Measurements from ENCODE around the gene NXPH3. TPM values are rescaled to one million over a fixed set of nuclear protein-coding genes. Genes with fewer than 3 reads are reported as not detected.

The NXPH3 gene
- total RNA-seq, 4 donors from 2014 or later = 0.53 to 3.8 (median 1.5) TPM

- no peak for DNase-seq
- Histone ChIP-seq H3K27me3 (peaks cover 0 to 62% (median 0%) of the 10 kb centered on the region in 4 donors), H3K9me3 (no peaks in the 10 kb centered on the region), H3K36me3 (no peaks in the 10 kb centered on the region), H3K27ac (no peak overlapping the region), H3K4me3 (peak overlapping the region in 1 of 4 donors; percentile 30), H3K4me1 (peaks cover 7 to 32% (median 18%) of the 10 kb centered on the region in 3 donors)
- intact Hi-C loops (cut with DNase I) = loop anchor here (5.0 kb wide), 1 partner anchor 118 kb away; no protein-coding TSS in a partner anchor
- 40 to 47% methylated on average over 2 to 12 of the region's 19 CpGs for WGBS, 2 donors
- TF ChIP-seq POLR2A (IDR thresholded peaks at IDR 0.05) (no peak), CTCF (IDR thresholded peaks at IDR 0.05) (no peak)
Measured at GRCh38 chr17:49555495-49556222, 20.0 kb upstream of the NXPH3 start.

DNA sequence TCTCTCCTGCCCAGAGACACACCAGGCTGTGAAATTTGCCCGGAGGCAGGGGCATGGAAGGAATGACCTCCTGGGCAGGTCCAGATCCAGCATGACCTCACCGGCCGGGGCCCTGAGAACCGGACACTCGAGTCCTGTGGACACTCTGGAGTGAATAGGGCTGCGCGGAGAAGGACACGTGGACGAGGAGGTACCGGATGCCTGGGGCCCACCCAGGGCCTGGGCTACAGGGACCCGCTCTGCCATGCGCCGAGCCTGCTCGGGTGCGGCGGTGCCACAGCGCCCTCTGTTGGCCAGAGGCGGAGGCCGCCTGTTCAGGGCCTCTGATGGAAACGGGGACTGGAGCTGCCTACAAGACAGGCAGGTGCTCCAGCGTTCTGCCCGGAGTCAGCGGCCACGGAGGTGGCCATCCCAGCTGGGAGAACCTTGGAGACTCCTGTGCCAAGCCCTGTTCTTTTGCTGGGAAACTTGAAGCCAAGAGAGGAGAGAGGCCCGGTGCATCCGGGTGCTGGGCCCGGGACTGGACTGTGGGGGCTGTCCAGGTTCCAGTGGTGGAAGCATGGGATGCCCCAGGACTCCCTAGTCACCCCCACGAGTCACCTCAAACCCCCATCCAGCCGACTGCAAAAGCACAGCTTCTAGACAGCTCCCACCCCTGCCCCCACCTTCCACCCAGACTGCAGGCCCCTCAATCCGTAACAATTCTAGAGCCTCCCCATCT, 19.3 kb upstream of the NXPH3 start:
- intact Hi-C loops (cut with DNase I) = loop anchor here (5.0 kb wide), 1 partner anchor 119 kb away; no protein-coding TSS in a partner anchor
- no peak for DNase-seq
- WGBS, 2 donors = 10 to 88% methylated on average over 1 to 17 of the region's 30 CpGs

DNA sequence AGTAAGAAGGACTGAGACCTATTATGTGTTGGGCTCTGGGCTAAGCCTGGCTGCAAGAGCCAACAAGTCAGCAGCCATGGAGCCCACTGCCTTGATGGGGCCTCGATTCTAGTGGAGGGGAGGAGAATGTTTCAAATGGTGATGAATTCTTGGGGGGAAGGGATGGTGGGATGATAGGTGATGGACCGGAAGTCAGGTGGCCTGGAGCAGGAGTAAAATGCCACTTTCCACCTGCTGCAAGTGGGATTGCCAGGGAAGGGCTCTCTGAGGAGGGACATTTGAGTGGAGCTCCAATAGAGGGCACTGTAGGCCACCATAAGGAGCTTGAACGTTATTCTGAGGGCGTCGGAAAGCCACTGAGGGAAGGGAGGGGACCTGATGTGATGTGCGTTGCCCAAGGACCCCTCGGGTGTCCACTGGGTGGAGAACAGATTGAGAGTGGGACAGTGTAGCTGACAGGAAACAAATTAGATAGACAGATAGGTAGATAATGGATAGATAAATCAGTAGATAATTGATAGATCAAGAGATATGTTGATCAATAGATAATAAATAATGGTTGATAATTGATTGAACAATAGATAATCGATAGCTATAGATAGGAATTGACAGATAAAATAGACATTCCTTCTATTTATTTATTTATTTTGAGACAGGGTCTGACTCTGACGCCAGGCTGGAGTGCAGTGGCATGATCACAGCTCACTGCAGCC, 18.2 kb upstream of the NXPH3 start:
- no peak for DNase-seq
- H3K9me3 ChIP-seq = no peaks in the 10 kb centered on the region
- H3K4me1 ChIP-seq = peaks cover 7 to 24% (median 15%) of the 10 kb centered on the region in 3 donors
- no peak overlapping the region for H3K27ac ChIP-seq
- no peak overlapping the region for H3K4me3 ChIP-seq
- intact Hi-C loops (cut with DNase I) = loop anchor here (5.0 kb wide), 1 partner anchor 120 kb away; no protein-coding TSS in a partner anchor
- 13% methylated on average over 9 of the region's 9 CpGs for WGBS, 2 donors
- peaks cover 0 to 54% (median 0%) of the 10 kb centered on the region in 4 donors for H3K27me3 ChIP-seq
- TF ChIP-seq CTCF (IDR thresholded peaks at IDR 0.05) (peak; percentile 32 to 58 (median 44)), POLR2A (IDR thresholded peaks at IDR 0.05) (no peak)
- no peaks in the 10 kb centered on the region for H3K36me3 ChIP-seq

More for the DNA sequence above, 19.3 kb upstream of the NXPH3 start:
- Histone ChIP-seq H3K4me3 (peak overlapping the region in 1 of 4 donors; percentile 30), H3K4me1 (peaks cover 7 to 32% (median 18%) of the 10 kb centered on the region in 3 donors), H3K36me3 (no peaks in the 10 kb centered on the region), H3K27me3 (peaks cover 0 to 62% (median 0%) of the 10 kb centered on the region in 4 donors), H3K27ac (no peak overlapping the region), H3K9me3 (no peaks in the 10 kb centered on the region)
- TF ChIP-seq POLR2A (IDR thresholded peaks at IDR 0.05) (no peak), CTCF (IDR thresholded peaks at IDR 0.05) (peak; percentile 86 to 98 (median 96))

DNA sequence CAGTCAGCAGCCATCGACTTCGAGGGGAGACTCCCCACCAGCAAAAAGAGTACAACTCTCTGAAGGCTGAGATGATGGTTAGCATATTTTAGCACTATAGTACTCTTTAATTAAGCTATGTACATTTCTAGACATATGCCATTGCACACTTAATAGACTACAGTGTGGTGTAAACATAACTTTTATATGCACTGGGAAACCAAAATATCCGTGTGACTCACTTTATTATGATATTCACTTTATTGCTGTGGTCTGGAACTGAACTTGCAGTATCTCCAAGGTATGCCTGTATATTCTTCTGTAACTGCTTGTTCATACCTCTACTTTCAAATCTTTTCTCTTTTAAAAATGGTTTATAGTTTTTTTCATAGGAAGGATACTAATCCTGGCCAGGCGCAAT, 11.0 kb upstream of the NXPH3 start:
- intact Hi-C loops (cut with DNase I) = no loop called here
- H3K27me3 ChIP-seq = peaks cover 0 to 7% (median 0%) of the 10 kb centered on the region in 4 donors
- no peaks in the 10 kb centered on the region for H3K36me3 ChIP-seq
- TF ChIP-seq POLR2A (IDR thresholded peaks at IDR 0.05) = no peak
- no peak for TF ChIP-seq CTCF (IDR thresholded peaks at IDR 0.05)
- H3K27ac ChIP-seq = no peak overlapping the region
- no peak for DNase-seq
- peaks cover 0 to 34% (median 27%) of the 10 kb centered on the region in 3 donors for H3K4me1 ChIP-seq
- H3K9me3 ChIP-seq = no peaks in the 10 kb centered on the region
- 74 to 75% methylated on average over 4 of the region's 4 CpGs for WGBS, 2 donors
- no peak overlapping the region for H3K4me3 ChIP-seq

All from esophagus squamous epithelium (tissue), 5 donors.